SJSA1 (cell line): Measurements from ENCODE around the gene MAZ. TPM values are rescaled to one million over a fixed set of nuclear protein-coding genes. Genes with fewer than 3 reads are reported as not detected.

Source experiments
- DNase-seq, 2 experiments: peaks; one replicate each; pipeline ENCODE4 v3.0.0-alpha.2; 2015 to 2020; ENCODE audit warnings: low spot score in 2 of 2, low read depth in 1 of 2
- H3K27ac ChIP-seq: fragments of 250-450 bp; sonication (Bioruptor Pico); 2 replicates; pipeline ENCODE4 v1.5.1; 2020; ENCODE audit warnings: mild to moderate bottlenecking, moderate library complexity
- H3K27me3 ChIP-seq: fragments of 250-450 bp; sonication (Bioruptor Pico); replicated peaks from 2 replicates; pipeline ENCODE4 v1.5.1; 2020; ENCODE audit warnings: mild to moderate bottlenecking, moderate library complexity
- H3K36me3 ChIP-seq: fragments of 250-450 bp; sonication (Bioruptor Pico); 2 replicates; pipeline ENCODE4 v1.5.1; 2020; ENCODE audit warnings: mild to moderate bottlenecking
- H3K4me1 ChIP-seq: fragments of 250-450 bp; sonication (Bioruptor Pico); replicated peaks from 2 replicates; pipeline ENCODE4 v1.6.1; 2021; ENCODE audit warnings: mild to moderate bottlenecking
- H3K4me3 ChIP-seq: fragments of 250-450 bp; sonication (Bioruptor Pico); 2 replicates; pipeline ENCODE4 v1.5.1; 2020; ENCODE audit warnings: mild to moderate bottlenecking
- H3K9me3 ChIP-seq: fragments of 250-450 bp; sonication (Bioruptor Pico); replicated peaks from 2 replicates; pipeline ENCODE4 v1.5.1; 2020; ENCODE audit warnings: mild to moderate bottlenecking
- total RNA-seq: library from RNA; depleted of rRNA; stranded (reverse); fragments of >200 nt; shearing (Covaris generic); gene quantifications from 2 replicates; pipeline ENCODE4 v1.2.3, GENCODE V29; 2014

The MAZ gene
- total RNA-seq, 1 experiment from 2014 or later: 331 TPM

- Histone ChIP-seq H3K27ac (no peak overlapping the region), H3K9me3 (no peaks in the 10 kb centered on the region), H3K36me3 (peaks cover 39% of the 10 kb centered on the region), H3K4me3 (no peak overlapping the region), H3K27me3 (no peaks in the 10 kb centered on the region), H3K4me1 (peaks cover 57% of the 10 kb centered on the region)
- no peak for DNase-seq
Observed at GRCh38 chr16:29809850-29810698, 3.7 kb downstream of the MAZ start.

DNA sequence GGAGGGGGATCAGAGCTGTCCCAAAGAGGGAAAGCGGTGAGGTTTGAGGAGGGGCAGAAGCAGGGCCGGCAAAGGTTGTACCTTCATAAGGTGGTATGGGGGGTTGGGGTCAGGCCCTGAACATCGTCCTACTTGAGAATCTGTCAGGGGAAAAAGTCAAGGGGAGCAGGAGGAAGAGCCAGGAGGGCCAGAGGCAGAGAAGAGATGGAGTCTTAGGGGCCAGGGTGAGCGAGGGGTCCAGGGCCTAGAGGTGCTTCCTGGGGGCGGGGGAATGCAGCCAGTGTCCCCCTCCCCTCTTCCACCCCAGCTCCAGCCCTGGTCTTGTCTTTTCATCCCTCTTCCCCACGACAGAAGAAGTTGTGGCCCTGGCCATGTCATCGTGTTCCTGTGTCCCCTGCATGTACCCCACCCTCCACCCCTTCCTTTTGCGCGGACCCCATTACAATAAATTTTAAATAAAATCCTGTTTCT lies 4.4 kb downstream of the MAZ start:
- Histone ChIP-seq H3K27ac (no peak overlapping the region), H3K4me1 (peaks cover 60% of the 10 kb centered on the region), H3K27me3 (no peaks in the 10 kb centered on the region), H3K9me3 (no peaks in the 10 kb centered on the region), H3K36me3 (peaks cover 38% of the 10 kb centered on the region), H3K4me3 (no peak overlapping the region)
- peak in 1 of 2 experiments; percentile 17 for DNase-seq

DNA sequence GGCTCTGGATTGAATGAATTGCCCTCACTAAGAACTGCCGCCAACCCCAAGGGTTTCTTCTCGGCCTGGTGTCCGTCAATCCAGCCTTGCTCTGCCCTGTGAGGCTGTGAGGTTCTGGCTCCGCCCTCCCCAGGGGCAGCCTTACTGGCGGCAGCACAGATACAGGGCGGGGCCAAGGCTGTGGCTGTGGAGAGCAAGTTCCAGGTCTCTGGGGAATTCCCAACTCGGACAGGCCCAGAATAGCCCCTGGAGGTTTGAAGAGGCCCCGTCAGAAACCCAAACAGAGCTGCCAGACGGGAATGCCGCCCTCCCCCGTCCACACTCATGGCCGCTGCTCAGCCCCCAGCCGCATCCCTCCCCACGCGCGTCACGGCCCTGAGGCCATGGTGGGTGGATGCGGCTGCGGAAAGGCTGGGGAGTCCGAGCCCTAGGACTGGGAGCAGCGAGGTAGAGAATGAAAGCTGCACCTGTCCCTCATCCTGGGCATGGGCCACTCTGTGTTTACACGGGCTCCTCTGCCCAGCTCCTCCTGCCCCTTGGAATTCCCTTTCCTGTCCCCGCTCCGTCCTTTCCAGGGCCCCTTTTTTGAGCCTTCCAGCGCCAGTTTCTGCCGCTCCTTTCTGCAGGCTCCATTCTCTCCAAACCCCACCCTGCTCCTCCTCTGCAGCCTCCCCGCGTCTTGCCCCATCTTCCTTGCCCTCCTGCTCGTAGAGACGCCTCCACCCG lies 5.0 kb downstream of the MAZ start:
- no peaks in the 10 kb centered on the region for H3K9me3 ChIP-seq
- DNase-seq: peak; percentile 93 to 99
- H3K27ac ChIP-seq: peak overlapping the region; percentile 50
- no peaks in the 10 kb centered on the region for H3K27me3 ChIP-seq
- peak overlapping the region; percentile 40 for H3K4me3 ChIP-seq
- peaks cover 41% of the 10 kb centered on the region for H3K36me3 ChIP-seq
- H3K4me1 ChIP-seq: peaks cover 61% of the 10 kb centered on the region

- peak in 1 of 2 experiments; percentile 71 for DNase-seq
- Histone ChIP-seq H3K4me1 (peaks cover 68% of the 10 kb centered on the region), H3K4me3 (peak within 1 kb of the TSS; percentile 40)
Observed at GRCh38 chr16:29811896-29812665, 5.8 kb downstream of the MAZ start, which contains the start of gene PRRT2. Gene PRRT2, plus strand, starts transcription at chr16:29812193. Its CDS starts 862 bp downstream, at chr16:29813055.

DNA sequence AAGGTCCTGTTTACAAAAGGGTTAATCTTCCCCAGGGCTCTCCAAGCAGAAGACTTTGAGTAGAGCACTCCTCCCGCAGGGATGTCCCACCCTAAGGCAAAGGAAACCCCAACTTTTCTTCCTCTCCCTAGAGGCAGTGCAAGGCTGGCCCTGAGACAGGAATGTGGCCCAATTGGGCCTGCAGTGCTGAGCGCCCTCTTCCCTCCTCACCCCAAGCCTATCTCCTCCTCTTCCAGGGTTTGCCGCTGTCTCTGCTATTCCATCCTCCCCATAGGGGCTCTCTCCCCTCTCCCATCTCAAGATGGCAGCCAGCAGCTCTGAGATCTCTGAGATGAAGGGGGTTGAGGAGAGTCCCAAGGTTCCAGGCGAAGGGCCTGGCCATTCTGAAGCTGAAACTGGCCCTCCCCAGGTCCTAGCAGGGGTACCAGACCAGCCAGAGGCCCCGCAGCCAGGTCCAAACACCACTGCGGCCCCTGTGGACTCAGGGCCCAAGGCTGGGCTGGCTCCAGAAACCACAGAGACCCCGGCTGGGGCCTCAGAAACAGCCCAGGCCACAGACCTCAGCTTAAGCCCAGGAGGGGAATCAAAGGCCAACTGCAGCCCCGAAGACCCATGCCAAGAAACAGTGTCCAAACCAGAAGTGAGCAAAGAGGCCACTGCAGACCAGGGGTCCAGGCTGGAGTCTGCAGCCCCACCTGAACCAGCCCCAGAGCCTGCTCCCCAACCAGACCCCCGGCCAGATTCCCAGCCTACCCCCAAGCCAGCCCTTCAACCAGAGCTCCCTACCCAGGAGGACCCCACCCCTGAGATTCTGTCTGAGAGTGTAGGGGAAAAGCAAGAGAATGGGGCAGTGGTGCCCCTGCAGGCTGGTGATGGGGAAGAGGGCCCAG lies 6.7 kb downstream of the MAZ start:
- Histone ChIP-seq H3K4me1 (peaks cover 69% of the 10 kb centered on the region), H3K9me3 (no peaks in the 10 kb centered on the region), H3K36me3 (peaks cover 36% of the 10 kb centered on the region), H3K27me3 (no peaks in the 10 kb centered on the region), H3K4me3 (peak overlapping the region; percentile 40), H3K27ac (no peak overlapping the region)
- no peak for DNase-seq

More at GRCh38 chr16:29811896-29812665, 5.8 kb downstream of the MAZ start, which contains the start of gene PRRT2:
- Histone ChIP-seq H3K27me3 (no peaks in the 10 kb centered on the region), H3K36me3 (peaks cover 43% of the 10 kb centered on the region), H3K27ac (peak within 1 kb of the TSS; percentile 50), H3K9me3 (no peaks in the 10 kb centered on the region)

GRCh38 chr16:29813644-29814562 lies 7.6 kb downstream of the MAZ start:
- Histone ChIP-seq H3K4me1 (peaks cover 64% of the 10 kb centered on the region), H3K27ac (no peak overlapping the region), H3K27me3 (no peaks in the 10 kb centered on the region), H3K9me3 (no peaks in the 10 kb centered on the region), H3K4me3 (no peak overlapping the region), H3K36me3 (peaks cover 35% of the 10 kb centered on the region)
- no peak for DNase-seq

DNA sequence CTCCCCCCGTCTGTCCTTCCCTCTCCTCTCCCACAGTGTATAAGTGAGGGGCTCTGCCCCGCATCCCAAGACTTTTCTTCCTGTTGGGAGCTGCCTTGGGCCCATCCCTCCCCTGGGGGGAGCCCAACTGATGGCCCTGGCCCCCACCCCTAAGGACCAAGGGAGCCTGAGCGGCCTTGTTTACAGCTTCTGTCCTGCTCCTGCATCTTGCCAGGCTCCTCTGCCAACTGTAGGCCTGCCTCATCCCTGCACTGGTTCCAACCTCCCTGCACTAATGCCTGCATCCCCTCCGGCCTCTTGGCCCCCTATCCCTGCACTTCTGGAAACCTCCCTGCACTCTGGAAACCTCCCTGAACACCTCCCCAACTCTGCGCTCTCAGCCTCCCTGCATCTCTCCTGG lies 8.3 kb downstream of the MAZ start:
- no peak for DNase-seq
- H3K27ac ChIP-seq: no peak overlapping the region
- no peaks in the 10 kb centered on the region for H3K9me3 ChIP-seq
- peaks cover 35% of the 10 kb centered on the region for H3K36me3 ChIP-seq
- H3K27me3 ChIP-seq: no peaks in the 10 kb centered on the region
- no peak overlapping the region for H3K4me3 ChIP-seq
- peaks cover 60% of the 10 kb centered on the region for H3K4me1 ChIP-seq

DNA sequence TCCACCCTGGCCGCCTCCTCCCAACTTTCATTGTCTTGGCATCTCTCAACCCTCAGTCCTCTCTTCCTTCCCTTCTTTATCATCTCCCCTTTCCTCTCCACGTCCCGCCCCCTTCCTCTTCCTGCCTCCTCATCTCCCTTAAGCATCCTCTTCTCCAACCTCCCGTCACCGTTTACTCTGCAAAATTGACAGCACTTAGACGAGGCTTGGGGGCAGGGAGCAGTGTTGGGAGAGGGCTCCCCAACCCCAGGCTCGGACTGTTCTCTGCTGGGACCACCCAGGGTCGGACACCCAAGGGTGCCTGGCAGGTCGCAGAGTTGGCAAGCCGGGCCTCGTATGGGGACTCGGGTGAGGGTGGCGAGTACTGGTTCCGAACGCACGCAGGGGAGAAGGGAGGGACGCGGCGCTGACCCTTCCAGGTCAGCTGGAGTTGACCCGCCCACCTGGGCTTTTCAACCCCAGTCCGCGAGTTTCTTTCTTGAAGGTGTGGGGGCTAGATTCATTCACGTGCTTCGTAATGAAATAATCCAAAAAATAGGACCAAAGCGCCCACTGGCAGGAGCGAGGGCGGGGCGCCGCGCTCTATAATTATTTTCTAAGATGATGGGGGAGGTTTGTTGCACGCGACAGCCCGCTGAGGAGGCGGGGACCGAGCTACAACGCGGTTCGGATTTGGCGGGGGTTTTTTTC lies 8.8 kb downstream of the MAZ start:
- no peak for DNase-seq
- no peak overlapping the region; the same call in 1 of the 2 replicates for H3K4me3 ChIP-seq
- H3K36me3 ChIP-seq: peaks cover 36% of the 10 kb centered on the region
- H3K27ac ChIP-seq: no peak overlapping the region
- H3K9me3 ChIP-seq: no peaks in the 10 kb centered on the region
- H3K4me1 ChIP-seq: peaks cover 62% of the 10 kb centered on the region
- H3K27me3 ChIP-seq: no peaks in the 10 kb centered on the region

DNA sequence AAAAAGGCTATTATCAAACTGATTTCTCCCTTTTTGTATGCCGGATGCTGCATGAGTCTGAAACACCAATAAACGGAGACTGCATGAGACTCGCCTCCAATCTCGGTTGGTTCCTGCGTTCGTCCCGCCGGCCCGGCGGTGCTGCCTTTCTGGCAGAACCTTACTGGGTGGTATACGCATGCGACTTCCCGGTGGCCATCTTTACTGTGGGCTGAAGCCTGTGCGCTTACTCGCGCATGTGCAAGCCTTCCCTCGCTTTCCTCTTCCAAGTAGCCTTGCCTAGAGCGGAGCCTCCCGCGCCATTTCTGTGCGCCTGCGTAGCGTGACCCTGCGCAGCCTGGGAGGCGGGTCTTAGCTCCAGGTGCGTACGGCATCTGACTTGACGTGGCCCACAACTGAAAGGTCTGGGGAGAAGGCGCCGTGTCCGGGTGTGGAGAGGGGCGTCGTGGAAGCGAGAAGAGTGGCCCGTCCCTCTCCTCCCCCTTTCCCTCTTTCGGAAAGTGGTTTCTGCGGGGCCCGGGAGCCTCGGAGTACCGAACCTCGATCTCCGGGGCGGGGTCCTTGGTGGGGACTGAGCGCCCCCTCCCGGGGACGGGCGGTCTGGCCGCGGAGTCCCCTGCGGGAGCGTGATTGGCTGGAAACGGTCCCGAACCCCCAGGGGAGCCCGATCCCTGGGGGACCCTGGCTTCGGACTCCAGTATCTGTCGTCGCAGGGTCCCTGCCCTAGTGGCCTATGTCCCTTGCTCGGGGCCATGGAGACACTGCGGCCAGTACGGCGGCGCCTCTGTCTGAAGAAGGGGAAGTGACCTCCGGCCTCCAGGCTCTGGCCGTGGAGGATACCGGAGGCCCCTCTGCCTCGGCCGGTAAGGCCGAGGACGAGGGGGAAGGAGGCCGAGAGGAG lies 9.7 kb downstream of the MAZ start, which contains the start of gene PAGR1:
Gene PAGR1 (plus strand): TSS at position 360 of the 901 bp plus-strand sequence. CDS start 374 bp downstream, at position 734.
- Histone ChIP-seq H3K4me1 (peaks cover 61% of the 10 kb centered on the region), H3K27ac (peak within 1 kb of the TSS; percentile 50), H3K4me3 (peak within 1 kb of the TSS; percentile 67), H3K9me3 (no peaks in the 10 kb centered on the region), H3K27me3 (no peaks in the 10 kb centered on the region), H3K36me3 (peaks cover 37% of the 10 kb centered on the region)
- peak; percentile 99 for DNase-seq

DNA sequence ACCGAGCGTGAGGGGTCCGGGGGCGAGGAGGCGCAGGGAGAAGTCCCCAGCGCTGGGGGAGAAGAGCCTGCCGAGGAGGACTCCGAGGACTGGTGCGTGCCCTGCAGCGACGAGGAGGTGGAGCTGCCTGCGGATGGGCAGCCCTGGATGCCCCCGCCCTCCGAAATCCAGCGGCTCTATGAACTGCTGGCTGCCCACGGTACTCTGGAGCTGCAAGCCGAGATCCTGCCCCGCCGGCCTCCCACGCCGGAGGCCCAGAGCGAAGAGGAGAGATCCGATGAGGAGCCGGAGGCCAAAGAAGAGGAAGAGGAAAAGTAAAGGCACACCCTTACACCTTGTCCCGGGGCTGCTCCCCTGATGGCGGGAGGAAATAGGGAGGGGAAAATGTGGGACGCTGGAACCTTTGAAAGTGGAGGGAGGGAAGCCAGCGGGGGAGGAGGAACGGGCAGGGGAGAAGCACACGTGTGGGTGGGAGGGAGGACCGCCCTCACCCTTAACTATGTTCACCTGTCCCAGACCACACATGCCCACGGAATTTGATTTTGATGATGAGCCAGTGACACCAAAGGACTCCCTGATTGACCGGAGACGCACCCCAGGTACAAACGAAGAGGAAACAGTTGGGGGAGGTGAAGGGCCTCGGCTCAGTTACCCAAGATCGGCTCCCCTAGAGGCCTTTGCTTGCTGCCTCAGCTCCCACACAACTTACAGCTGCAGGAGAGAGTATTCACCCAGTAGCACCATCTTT lies 10.5 kb downstream of the MAZ start:
- Histone ChIP-seq H3K4me1 (peaks cover 62% of the 10 kb centered on the region), H3K4me3 (peak overlapping the region; percentile 67), H3K27me3 (no peaks in the 10 kb centered on the region), H3K36me3 (peaks cover 37% of the 10 kb centered on the region), H3K9me3 (no peaks in the 10 kb centered on the region), H3K27ac (peak overlapping the region; percentile 50)
- DNase-seq: peak; percentile 53 to 72
